ENCODE results near the gene KYNU.

The KYNU gene

GRCh38 chr2:142973160-142973821, 95.8 kb downstream of the KYNU start:
- no peak for DNase-seq

- DNase-seq = no peak
Measured at GRCh38 chr2:142973822-142974207, 96.4 kb downstream of the KYNU start.

- DNase-seq = no peak
Measured at GRCh38 chr2:142974288-142975024, 97.0 kb downstream of the KYNU start.

GRCh38 chr2:142975239-142975638, 97.8 kb downstream of the KYNU start:
- no peak for DNase-seq

- no peak for DNase-seq
Measured at GRCh38 chr2:142980246-142981068, 103.0 kb downstream of the KYNU start.

- DNase-seq = no peak
Measured at GRCh38 chr2:142981069-142981378, 103.6 kb downstream of the KYNU start.

GRCh38 chr2:142981756-142982155, 104.3 kb downstream of the KYNU start:
- DNase-seq = no peak

- no peak for DNase-seq
Measured at GRCh38 chr2:142983174-142983573, 105.7 kb downstream of the KYNU start.

GRCh38 chr2:142984657-142985056, 107.2 kb downstream of the KYNU start:
- DNase-seq = no peak

- DNase-seq = no peak
Measured at GRCh38 chr2:142987044-142987443, 109.6 kb downstream of the KYNU start.

- DNase-seq = no peak
Measured at GRCh38 chr2:142989273-142990204, 112.1 kb downstream of the KYNU start.

GRCh38 chr2:142991295-142991694, 113.8 kb downstream of the KYNU start:
- no peak for DNase-seq

GRCh38 chr2:142992840-142993239, 115.4 kb downstream of the KYNU start:
- DNase-seq = no peak

GRCh38 chr2:142993771-142994170, 116.3 kb downstream of the KYNU start:
- no peak for DNase-seq

- no peak for DNase-seq
Measured at GRCh38 chr2:142994665-142995064, 117.2 kb downstream of the KYNU start.

- no peak for DNase-seq
Measured at GRCh38 chr2:142997231-142997630, 119.8 kb downstream of the KYNU start.

GRCh38 chr2:143000599-143000998, 123.1 kb downstream of the KYNU start:
- DNase-seq = no peak

GRCh38 chr2:143001501-143001900, 124.0 kb downstream of the KYNU start:
- no peak for DNase-seq

- no peak for DNase-seq
Measured at GRCh38 chr2:143015656-143016055, 138.2 kb downstream of the KYNU start.

GRCh38 chr2:143026411-143027054, 149.1 kb downstream of the KYNU start:
- no peak for DNase-seq

GRCh38 chr2:143029141-143029540, 151.7 kb downstream of the KYNU start:
- no peak for DNase-seq

GRCh38 chr2:143030127-143030526, 152.7 kb downstream of the KYNU start:
- DNase-seq = no peak
